ENCODE measurements around the gene ERGIC1. TPM values are rescaled to one million over a fixed set of nuclear protein-coding genes. Genes with fewer than 3 reads are reported as not detected.
A peak's percentile ranks its signal among the peaks of the same experiment; 100 is the strongest.

The ERGIC1 gene
- total and polyA plus RNA-seq, 9 donors: 58.8 to 102 (median 97.5) TPM

DNA sequence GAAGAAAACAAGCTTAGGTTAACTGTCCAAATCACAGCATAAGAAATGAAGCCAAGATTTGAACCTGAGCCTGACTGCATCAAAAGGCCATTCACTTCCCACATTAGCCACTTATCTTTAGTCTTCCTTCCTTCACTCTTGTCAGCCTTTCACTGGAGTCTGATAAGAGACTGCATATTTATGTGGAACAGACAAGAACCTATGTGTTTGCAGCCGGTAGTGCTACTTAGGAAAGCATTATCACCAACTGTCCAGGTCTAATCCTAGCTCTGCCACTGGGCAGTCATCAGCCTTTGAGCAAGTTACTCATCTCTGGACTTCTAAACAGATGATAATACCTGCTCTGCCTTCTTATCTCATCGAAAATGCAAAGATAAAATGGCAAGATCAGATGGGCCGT, 137.4 kb downstream of the ERGIC1 start:
- Histone ChIP-seq H3K4me1 (ENCODE audit: control insufficient read depth, insufficient read depth, low read length) (no peaks in the 10 kb centered on the region), H3K36me3 (ENCODE audit: control insufficient read depth, insufficient read depth, low read length) (peaks cover 12% of the 10 kb centered on the region), H3K9me3 (replicated peaks; ENCODE audit: control insufficient read depth, low read depth, low read length) (no peaks in the 10 kb centered on the region), H3K4me3 (ENCODE audit: low read length) (no peak overlapping the region), H3K27ac (ENCODE audit: low read length) (no peak overlapping the region), H3K27me3 (ENCODE audit: control insufficient read depth, insufficient read depth, low read length) (no peaks in the 10 kb centered on the region)
- DNase-seq: no peak
- WGBS (ENCODE audit: insufficient coverage): no CpG with 5 or more reads among the region's 3 CpGs

DNA sequence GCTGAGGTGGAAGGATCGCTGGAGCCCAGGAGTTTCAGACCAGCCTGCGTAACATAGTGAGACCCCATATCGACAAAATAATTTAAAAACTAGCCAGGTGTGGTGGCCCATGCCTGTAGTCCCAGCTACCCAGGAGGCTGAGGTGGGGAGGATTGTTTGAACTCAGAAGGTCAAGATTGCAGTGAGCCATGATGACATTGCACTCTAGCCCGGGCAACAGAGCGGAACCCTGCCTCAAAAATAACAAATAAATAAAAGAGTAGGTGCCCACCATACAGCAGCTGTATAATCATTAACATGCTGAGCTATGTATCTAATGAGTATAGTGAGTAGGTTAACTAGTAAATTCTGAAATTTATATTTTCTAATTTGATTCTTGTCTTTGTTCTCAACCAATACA, 138.5 kb downstream of the ERGIC1 start:
- H3K9me3 ChIP-seq (replicated peaks; ENCODE audit: control insufficient read depth, low read depth, low read length): no peaks in the 10 kb centered on the region
- no peak overlapping the region for H3K27ac ChIP-seq (ENCODE audit: low read length)
- DNase-seq: no peak
- no peak overlapping the region for H3K4me3 ChIP-seq (ENCODE audit: low read length)
- H3K36me3 ChIP-seq (ENCODE audit: control insufficient read depth, insufficient read depth, low read length): peaks cover 12% of the 10 kb centered on the region
- H3K4me1 ChIP-seq (ENCODE audit: control insufficient read depth, insufficient read depth, low read length): no peaks in the 10 kb centered on the region
- H3K27me3 ChIP-seq (ENCODE audit: control insufficient read depth, insufficient read depth, low read length): no peaks in the 10 kb centered on the region
- WGBS (ENCODE audit: insufficient coverage): 71% methylated on average over 1 of the region's 5 CpGs

DNA sequence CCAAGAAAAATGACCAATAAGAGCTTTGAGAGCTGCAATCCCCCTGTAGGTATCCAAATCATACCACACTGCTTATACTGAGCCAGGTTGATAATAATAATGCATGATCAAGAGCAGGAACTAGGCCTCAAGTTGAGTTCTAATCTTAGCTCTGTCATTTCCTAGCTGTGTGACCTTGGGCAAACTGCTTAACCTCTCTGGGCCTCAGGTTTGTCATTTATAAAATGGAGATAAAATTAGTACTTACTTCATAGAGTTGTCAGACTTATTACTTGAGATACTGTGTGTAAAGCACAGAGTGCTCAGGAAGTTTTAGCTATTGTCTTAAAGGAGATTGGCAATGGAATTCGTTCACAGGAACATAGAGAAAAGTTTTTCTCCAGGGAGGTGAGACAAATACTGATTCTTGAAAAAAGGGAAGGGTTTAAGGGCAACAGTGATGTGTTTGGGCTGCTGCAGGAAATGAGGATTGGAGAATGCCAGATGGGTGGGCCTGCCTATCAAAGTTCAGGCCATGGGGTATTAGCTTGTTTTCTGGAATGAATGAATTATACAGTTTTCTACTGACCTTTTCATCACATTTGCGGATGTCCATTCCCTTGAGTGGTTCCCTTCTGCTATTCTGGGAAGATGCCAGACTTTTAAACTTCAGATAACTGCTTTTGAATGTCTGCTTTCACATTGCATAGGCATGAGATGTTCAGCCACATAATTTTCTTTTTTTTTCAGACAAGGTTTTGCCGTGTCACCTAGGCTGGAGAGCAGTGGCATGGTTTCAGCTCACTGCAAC, 139.3 kb downstream of the ERGIC1 start:
- no peaks in the 10 kb centered on the region for H3K9me3 ChIP-seq (replicated peaks; ENCODE audit: control insufficient read depth, low read depth, low read length)
- H3K4me1 ChIP-seq (ENCODE audit: control insufficient read depth, insufficient read depth, low read length): no peaks in the 10 kb centered on the region
- no peak overlapping the region for H3K4me3 ChIP-seq (ENCODE audit: low read length)
- 21% methylated on average over 3 of the region's 3 CpGs for WGBS (ENCODE audit: insufficient coverage)
- peak; percentile 48 for DNase-seq
- no peak overlapping the region for H3K27ac ChIP-seq (ENCODE audit: low read length)
- H3K36me3 ChIP-seq (ENCODE audit: control insufficient read depth, insufficient read depth, low read length): peaks cover 12% of the 10 kb centered on the region
- H3K27me3 ChIP-seq (ENCODE audit: control insufficient read depth, insufficient read depth, low read length): no peaks in the 10 kb centered on the region

DNA sequence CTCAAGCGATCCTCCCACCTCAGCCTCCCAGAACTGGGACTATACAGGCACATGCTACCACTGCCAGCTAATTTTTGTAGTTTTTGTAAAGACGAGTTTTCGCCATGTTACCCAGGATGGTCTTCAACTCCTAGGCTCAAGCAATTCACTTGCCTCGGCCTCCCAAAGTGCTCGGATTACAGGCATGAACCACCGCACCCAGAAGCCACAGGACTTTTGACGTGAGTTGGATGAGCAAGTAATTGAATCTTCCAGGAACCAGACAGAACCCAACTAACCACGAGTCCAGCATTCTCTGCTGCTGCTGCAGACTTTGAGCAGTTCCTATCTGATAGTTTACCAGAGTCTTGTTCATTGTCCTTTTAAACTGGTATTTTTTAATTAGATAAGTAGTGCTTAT, 139.9 kb downstream of the ERGIC1 start:
- 81% methylated on average over 4 of the region's 8 CpGs for WGBS (ENCODE audit: insufficient coverage)
- no peaks in the 10 kb centered on the region for H3K9me3 ChIP-seq (replicated peaks; ENCODE audit: control insufficient read depth, low read depth, low read length)
- no peak overlapping the region for H3K27ac ChIP-seq (ENCODE audit: low read length)
- H3K4me1 ChIP-seq (ENCODE audit: control insufficient read depth, insufficient read depth, low read length): no peaks in the 10 kb centered on the region
- peaks cover 11% of the 10 kb centered on the region for H3K36me3 ChIP-seq (ENCODE audit: control insufficient read depth, insufficient read depth, low read length)
- H3K27me3 ChIP-seq (ENCODE audit: control insufficient read depth, insufficient read depth, low read length): no peaks in the 10 kb centered on the region
- DNase-seq: no peak
- H3K4me3 ChIP-seq (ENCODE audit: low read length): no peak overlapping the region

DNA sequence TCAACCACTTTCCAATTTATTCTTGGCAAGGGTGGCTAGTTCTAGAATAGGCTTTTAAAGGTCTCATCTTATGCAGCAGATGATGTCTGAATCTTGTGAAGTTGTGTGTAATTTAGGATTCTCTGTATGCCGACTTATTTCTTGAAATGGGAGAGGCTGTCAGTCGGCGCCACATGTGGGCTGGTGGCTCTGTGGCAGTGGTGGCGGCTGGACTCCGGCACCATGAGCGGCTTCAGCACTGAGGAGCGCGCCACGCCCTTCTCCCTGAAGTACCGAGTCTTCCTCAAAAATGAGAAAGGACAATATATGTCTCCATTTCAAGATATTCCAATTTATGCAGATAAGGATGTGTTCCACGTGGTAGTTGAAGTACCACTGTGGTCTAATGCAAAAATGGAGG, 141.2 kb downstream of the ERGIC1 start:
- peaks cover 1% of the 10 kb centered on the region for H3K36me3 ChIP-seq (ENCODE audit: control insufficient read depth, insufficient read depth, low read length)
- no peak overlapping the region for H3K4me3 ChIP-seq (ENCODE audit: low read length)
- no peak for DNase-seq
- WGBS (ENCODE audit: insufficient coverage): 100% methylated on average over 3 of the region's 11 CpGs
- no peaks in the 10 kb centered on the region for H3K4me1 ChIP-seq (ENCODE audit: control insufficient read depth, insufficient read depth, low read length)
- H3K27me3 ChIP-seq (ENCODE audit: control insufficient read depth, insufficient read depth, low read length): no peaks in the 10 kb centered on the region
- H3K9me3 ChIP-seq (replicated peaks; ENCODE audit: control insufficient read depth, low read depth, low read length): no peaks in the 10 kb centered on the region
- no peak overlapping the region for H3K27ac ChIP-seq (ENCODE audit: low read length)

DNA sequence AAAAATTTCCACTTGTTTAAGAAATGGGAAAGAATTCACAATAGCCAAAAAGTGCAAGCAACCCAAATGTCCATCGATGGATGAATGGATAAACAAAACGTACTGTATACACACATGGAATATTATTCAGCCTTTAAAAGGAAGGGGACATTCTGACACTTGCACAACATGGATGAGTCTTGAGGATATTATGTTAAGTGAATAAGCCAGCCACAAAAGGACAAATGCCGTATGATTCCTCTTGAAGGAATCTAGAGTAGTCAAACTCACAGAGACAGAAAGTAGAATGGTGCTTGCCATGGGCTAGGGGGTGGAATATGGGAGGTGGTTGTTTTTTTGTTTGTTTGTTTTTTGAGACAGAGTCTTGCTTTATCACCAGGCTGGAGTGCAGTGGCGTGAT, 145.7 kb downstream of the ERGIC1 start:
- no peaks in the 10 kb centered on the region for H3K27me3 ChIP-seq (ENCODE audit: control insufficient read depth, insufficient read depth, low read length)
- H3K36me3 ChIP-seq (ENCODE audit: control insufficient read depth, insufficient read depth, low read length): no peaks in the 10 kb centered on the region
- H3K4me1 ChIP-seq (ENCODE audit: control insufficient read depth, insufficient read depth, low read length): no peaks in the 10 kb centered on the region
- no peak for DNase-seq
- WGBS (ENCODE audit: insufficient coverage): 100% methylated on average over 1 of the region's 4 CpGs
- H3K27ac ChIP-seq (ENCODE audit: low read length): no peak overlapping the region
- no peaks in the 10 kb centered on the region for H3K9me3 ChIP-seq (replicated peaks; ENCODE audit: control insufficient read depth, low read depth, low read length)
- H3K4me3 ChIP-seq (ENCODE audit: low read length): no peak overlapping the region

DNA sequence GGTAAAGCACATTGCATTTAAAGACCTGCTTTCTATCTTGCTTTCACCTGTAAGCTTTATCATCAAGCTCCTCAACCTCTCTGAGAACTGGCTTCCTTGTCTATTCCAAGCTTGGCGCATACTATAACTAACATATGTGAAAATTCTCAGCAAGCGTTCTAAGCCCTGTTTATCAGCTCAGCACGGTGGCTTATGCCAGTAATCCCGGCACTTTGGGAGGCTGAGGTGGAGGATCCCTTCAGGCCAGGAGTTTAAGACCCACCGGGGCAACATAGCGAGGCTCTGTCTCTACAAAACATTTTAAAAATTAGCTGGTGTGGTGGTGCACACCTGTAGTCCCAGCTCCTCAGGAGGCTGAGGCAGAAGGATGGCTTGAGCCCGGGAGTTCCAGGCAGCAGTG, 147.9 kb downstream of the ERGIC1 start:
- WGBS (ENCODE audit: insufficient coverage): 71% methylated on average over 4 of the region's 7 CpGs
- no peak for DNase-seq
- Histone ChIP-seq H3K36me3 (ENCODE audit: control insufficient read depth, insufficient read depth, low read length) (peaks cover 6% of the 10 kb centered on the region), H3K4me1 (ENCODE audit: control insufficient read depth, insufficient read depth, low read length) (no peaks in the 10 kb centered on the region), H3K4me3 (ENCODE audit: low read length) (no peak overlapping the region), H3K9me3 (replicated peaks; ENCODE audit: control insufficient read depth, low read depth, low read length) (no peaks in the 10 kb centered on the region), H3K27me3 (ENCODE audit: control insufficient read depth, insufficient read depth, low read length) (no peaks in the 10 kb centered on the region), H3K27ac (ENCODE audit: low read length) (no peak overlapping the region)

DNA sequence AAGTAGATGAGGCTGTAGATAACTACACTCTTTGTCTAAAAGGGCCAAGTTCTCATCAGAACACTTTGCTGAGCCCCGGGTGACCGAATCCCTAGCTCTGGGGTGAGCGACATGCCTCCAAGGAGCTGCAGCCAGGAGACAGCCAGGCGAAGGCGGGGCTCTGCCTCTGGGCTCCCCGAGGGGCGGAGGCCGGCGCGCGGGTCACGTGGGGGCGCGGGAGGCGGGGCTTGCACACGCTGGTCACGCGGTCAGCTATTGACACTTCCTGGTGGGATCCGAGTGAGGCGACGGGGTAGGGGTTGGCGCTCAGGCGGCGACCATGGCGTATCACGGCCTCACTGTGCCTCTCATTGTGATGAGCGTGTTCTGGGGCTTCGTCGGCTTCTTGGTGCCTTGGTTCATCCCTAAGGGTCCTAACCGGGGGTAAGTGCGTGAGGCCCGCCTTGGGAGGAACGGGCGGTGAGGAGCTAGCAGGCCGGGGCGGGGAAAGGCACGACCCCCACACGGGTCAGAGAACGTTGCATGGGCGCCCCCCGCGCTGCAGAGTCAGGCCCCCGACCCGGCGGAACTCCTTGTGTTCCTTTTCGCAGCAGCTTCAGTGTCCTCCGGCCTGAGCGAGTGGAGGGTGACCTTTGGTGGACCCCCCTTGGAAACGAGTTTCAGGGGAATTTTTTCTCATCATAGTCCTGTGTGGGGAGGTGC, 149.6 kb downstream of the ERGIC1 start, which contains the start of gene ATP6V0E1:
TSS of gene ATP6V0E1 (plus strand) at position 230 of the 702 bp plus-strand sequence. CDS start at position 320, 90 bp downstream.
- Histone ChIP-seq H3K36me3 (ENCODE audit: control insufficient read depth, insufficient read depth, low read length) (peaks cover 9% of the 10 kb centered on the region), H3K4me1 (ENCODE audit: control insufficient read depth, insufficient read depth, low read length) (no peaks in the 10 kb centered on the region), H3K9me3 (replicated peaks; ENCODE audit: control insufficient read depth, low read depth, low read length) (no peaks in the 10 kb centered on the region), H3K27me3 (ENCODE audit: control insufficient read depth, insufficient read depth, low read length) (no peaks in the 10 kb centered on the region), H3K27ac (ENCODE audit: low read length) (peak within 1 kb of the TSS; percentile 96), H3K4me3 (ENCODE audit: low read length) (peak within 1 kb of the TSS; percentile 97)
- DNase-seq: peak; percentile 96
- WGBS (ENCODE audit: insufficient coverage): under 1% methylated on average over 45 of the region's 49 CpGs

DNA sequence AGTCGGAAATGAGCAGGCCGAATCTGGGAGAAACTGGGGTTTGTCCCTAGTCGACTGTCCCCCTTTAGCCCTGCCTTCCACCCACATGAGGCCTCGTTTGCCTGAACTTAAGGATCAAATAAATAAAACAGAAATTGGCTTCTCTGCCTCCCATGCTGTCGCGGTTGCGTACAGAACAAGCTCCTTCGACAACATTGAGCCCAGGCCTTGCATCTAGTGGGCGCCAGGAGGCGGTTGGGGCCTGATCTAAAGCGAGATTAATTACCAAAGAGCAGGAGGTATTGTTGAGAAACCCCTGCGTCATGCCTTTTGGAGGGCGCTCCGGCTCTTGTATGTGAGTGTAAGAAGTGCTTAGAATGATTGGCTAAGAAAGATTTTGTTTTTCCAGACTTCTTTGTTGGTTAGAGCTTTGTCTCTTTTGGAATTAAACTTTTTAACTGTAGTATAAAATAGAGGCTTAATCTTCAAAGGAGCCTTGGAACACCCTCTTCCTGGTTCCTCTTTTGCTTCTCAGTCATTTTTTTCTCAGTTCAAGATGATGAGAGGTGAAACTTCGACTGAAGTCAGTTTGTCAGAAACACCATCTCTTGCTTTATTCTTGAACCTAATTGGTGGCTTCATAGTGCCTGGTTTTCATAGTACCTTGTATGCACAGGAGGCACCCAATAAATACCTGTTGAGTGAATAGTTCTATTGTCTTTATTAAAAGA, 150.3 kb downstream of the ERGIC1 start:
- peak overlapping the region; percentile 97 for H3K4me3 ChIP-seq (ENCODE audit: low read length)
- peak; percentile 84 for DNase-seq
- WGBS (ENCODE audit: insufficient coverage): under 1% methylated on average over 12 of the region's 15 CpGs

DNA sequence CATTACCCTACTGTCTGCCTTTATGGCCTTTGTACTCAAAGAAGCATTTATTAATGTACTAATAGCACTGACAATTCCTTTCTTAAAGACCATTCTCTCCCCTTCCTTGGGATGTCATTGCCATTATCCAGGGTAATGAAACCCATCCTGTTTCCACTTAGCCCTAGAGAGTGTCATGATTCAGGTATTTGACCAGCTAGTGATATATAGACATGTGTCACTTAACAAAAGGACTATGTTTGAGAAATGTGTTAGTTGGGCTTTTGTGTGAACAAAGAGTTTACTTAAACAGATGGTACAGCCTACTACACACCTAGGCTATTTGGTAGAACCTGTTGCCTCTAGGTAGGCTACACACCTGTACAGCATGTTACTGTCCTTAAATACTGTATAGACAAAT, 151.5 kb downstream of the ERGIC1 start:
- H3K9me3 ChIP-seq (replicated peaks; ENCODE audit: control insufficient read depth, low read depth, low read length): no peaks in the 10 kb centered on the region
- no peak overlapping the region for H3K27ac ChIP-seq (ENCODE audit: low read length)
- DNase-seq: no peak
- H3K36me3 ChIP-seq (ENCODE audit: control insufficient read depth, insufficient read depth, low read length): peaks cover 10% of the 10 kb centered on the region
- no peak overlapping the region for H3K4me3 ChIP-seq (ENCODE audit: low read length)
- no peaks in the 10 kb centered on the region for H3K27me3 ChIP-seq (ENCODE audit: control insufficient read depth, insufficient read depth, low read length)
- no peaks in the 10 kb centered on the region for H3K4me1 ChIP-seq (ENCODE audit: control insufficient read depth, insufficient read depth, low read length)

More for the DNA sequence above, 150.3 kb downstream of the ERGIC1 start:
- Histone ChIP-seq H3K27me3 (ENCODE audit: control insufficient read depth, insufficient read depth, low read length) (no peaks in the 10 kb centered on the region), H3K9me3 (replicated peaks; ENCODE audit: control insufficient read depth, low read depth, low read length) (no peaks in the 10 kb centered on the region), H3K27ac (ENCODE audit: low read length) (peak overlapping the region; percentile 96), H3K4me1 (ENCODE audit: control insufficient read depth, insufficient read depth, low read length) (no peaks in the 10 kb centered on the region), H3K36me3 (ENCODE audit: control insufficient read depth, insufficient read depth, low read length) (peaks cover 10% of the 10 kb centered on the region)

Measured in muscle of leg (tissue), 11 donors.